ENCODE measurements around the gene MICOS13. TPM values are rescaled to one million over a fixed set of nuclear protein-coding genes. Genes with fewer than 3 reads are reported as not detected.

MICOS13 gene
- total RNA-seq, 4 donors from 2014 or later, result 37.2 to 67.1 (median 58.1) TPM

DNA sequence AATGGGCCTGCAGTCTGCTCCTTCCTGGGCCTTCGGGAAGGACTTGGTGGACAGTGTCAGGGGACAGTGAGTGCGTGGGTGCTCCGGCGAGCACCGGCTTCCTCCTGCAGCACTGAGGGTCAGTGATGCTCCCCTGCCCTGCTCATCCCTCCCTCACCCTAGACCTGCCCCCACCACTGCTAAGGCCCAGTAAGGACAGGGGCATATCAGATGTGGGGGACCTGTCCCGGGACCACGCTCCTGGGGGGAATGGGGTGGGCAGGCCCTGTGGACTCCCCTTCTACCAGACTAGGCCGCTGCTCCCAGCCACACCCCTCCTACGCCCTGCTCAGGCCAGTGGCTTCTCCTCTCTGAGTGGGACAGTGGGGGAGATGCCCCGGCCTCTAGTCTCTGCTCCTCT, 3.2 kb downstream of the MICOS13 start:
- no peaks in the 10 kb centered on the region for H3K9me3 ChIP-seq
- H3K36me3 ChIP-seq, result no peaks in the 10 kb centered on the region
- TF ChIP-seq POLR2A (IDR thresholded peaks at IDR 0.05) (no peak), EP300 (IDR thresholded peaks at IDR 0.05) (no peak), CTCF (IDR thresholded peaks at IDR 0.05) (no peak), POLR2AphosphoS5 (IDR thresholded peaks at IDR 0.05) (no peak)
- no peak overlapping the region for H3K4me3 ChIP-seq
- no peak overlapping the region for H3K27ac ChIP-seq
- no peak for DNase-seq (ENCODE audit: low spot score in 2 of 2)
- WGBS, result 100% methylated on average over 1 of the region's 10 CpGs
- H3K27me3 ChIP-seq, result no peaks in the 10 kb centered on the region
- peaks cover 23% of the 10 kb centered on the region for H3K4me1 ChIP-seq

GRCh38 chr19:5676772-5677105, 3.6 kb downstream of the MICOS13 start:
- no peaks in the 10 kb centered on the region for H3K27me3 ChIP-seq
- H3K9me3 ChIP-seq, result no peaks in the 10 kb centered on the region
- H3K4me3 ChIP-seq, result no peak overlapping the region
- DNase-seq (ENCODE audit: low spot score in 2 of 2), result no peak
- 59% methylated on average over 5 of the region's 13 CpGs for WGBS
- H3K4me1 ChIP-seq, result peaks cover 22% of the 10 kb centered on the region
- TF ChIP-seq CTCF (IDR thresholded peaks at IDR 0.05) (no peak), POLR2AphosphoS5 (IDR thresholded peaks at IDR 0.05) (no peak), EP300 (IDR thresholded peaks at IDR 0.05) (no peak), POLR2A (IDR thresholded peaks at IDR 0.05) (no peak)
- peaks cover 4% of the 10 kb centered on the region for H3K36me3 ChIP-seq
- no peak overlapping the region for H3K27ac ChIP-seq

- TF ChIP-seq CTCF (IDR thresholded peaks at IDR 0.05), result no peak
- TF ChIP-seq POLR2A (IDR thresholded peaks at IDR 0.05), result no peak
- TF ChIP-seq POLR2AphosphoS5 (IDR thresholded peaks at IDR 0.05), result no peak
- no peak for TF ChIP-seq EP300 (IDR thresholded peaks at IDR 0.05)
- 85% methylated on average over 10 of the region's 17 CpGs for WGBS
- no peak for DNase-seq (ENCODE audit: low spot score in 2 of 2)
These were observed 4.1 kb downstream of the MICOS13 start for GRCh38 chr19:5676105-5676771.

DNA sequence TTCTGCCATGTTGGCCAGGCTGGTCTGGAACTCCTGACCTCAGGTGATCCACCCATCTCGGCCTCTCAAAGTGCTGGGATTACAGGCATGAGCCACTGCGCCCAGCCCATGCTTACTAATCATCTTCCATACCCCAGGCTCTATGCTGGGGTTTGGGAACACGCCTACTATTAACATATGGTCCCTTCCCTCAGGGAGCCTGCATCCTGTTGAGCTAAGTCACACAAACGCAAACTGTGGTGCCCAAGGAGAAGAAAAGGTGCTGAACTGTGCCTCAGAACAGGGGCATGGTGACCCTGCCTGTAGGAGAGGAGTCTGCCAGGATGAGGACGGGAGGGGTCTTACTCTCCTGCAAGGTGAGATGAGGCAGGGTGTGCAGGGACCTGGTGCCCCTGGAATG, 5.6 kb downstream of the MICOS13 start:
- 50% methylated on average over 5 of the region's 5 CpGs for WGBS
- no peaks in the 10 kb centered on the region for H3K27me3 ChIP-seq
- no peak for DNase-seq (ENCODE audit: low spot score in 2 of 2)
- no peak overlapping the region for H3K4me3 ChIP-seq
- no peak overlapping the region for H3K27ac ChIP-seq
- no peaks in the 10 kb centered on the region for H3K9me3 ChIP-seq
- peaks cover 9% of the 10 kb centered on the region for H3K4me1 ChIP-seq
- TF ChIP-seq POLR2A (IDR thresholded peaks at IDR 0.05), result no peak
- TF ChIP-seq CTCF (IDR thresholded peaks at IDR 0.05), result no peak
- peaks cover 11% of the 10 kb centered on the region for H3K36me3 ChIP-seq

More at GRCh38 chr19:5676105-5676771, 4.1 kb downstream of the MICOS13 start:
- no peaks in the 10 kb centered on the region for H3K9me3 ChIP-seq
- peaks cover 17% of the 10 kb centered on the region for H3K4me1 ChIP-seq
- no peak overlapping the region for H3K27ac ChIP-seq
- H3K4me3 ChIP-seq, result no peak overlapping the region
- peaks cover 5% of the 10 kb centered on the region for H3K36me3 ChIP-seq
- no peaks in the 10 kb centered on the region for H3K27me3 ChIP-seq

DNA sequence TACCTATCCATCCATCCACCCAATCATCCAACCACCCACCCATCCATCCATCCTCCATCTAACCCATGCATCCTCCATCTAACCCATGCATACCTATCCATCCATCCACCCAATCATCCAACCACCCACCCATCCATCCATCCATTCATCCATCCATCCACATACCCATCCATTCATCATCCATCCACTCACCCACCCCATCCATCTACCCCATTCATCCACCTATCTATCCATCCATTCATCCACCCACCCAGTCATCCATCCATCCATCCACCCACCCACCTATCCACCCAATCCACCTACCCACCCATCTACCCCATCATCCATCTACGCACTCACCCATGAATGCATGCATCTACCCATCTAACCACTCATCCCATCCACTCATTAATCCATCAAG, 6.6 kb downstream of the MICOS13 start:
- no peaks in the 10 kb centered on the region for H3K9me3 ChIP-seq
- peaks cover 21% of the 10 kb centered on the region for H3K36me3 ChIP-seq
- no peaks in the 10 kb centered on the region for H3K4me1 ChIP-seq
- H3K27ac ChIP-seq, result no peak overlapping the region
- H3K4me3 ChIP-seq, result no peak overlapping the region
- WGBS, result 98% methylated on average over 1 of the region's 1 CpG
- DNase-seq (ENCODE audit: low spot score in 2 of 2), result no peak
- H3K27me3 ChIP-seq, result no peaks in the 10 kb centered on the region
- no peak for TF ChIP-seq CTCF (IDR thresholded peaks at IDR 0.05)
- no peak for TF ChIP-seq POLR2AphosphoS5 (IDR thresholded peaks at IDR 0.05)
- TF ChIP-seq EP300 (IDR thresholded peaks at IDR 0.05), result no peak
- no peak for TF ChIP-seq POLR2A (IDR thresholded peaks at IDR 0.05)

Data from suprapubic skin (tissue), 4 donors.